Measurements from ENCODE around the gene PXDN.

- TF ChIP-seq POLR2A (IDR thresholded peaks at IDR 0.05; ENCODE audit: low read length) (no peak), GATA1 (IDR thresholded peaks at IDR 0.05; ENCODE audit: low read depth, low read length) (no peak)
These were observed 109.5 kb downstream of the PXDN start for GRCh38 chr2:1634681-1635341.
